HEK293 (cell line): ENCODE data around the gene HLA-DMA.

Source experiments
- KLF7 ChIP-seq: fragments of 450-650 bp; formaldehyde crosslinking; IDR thresholded peaks from 2 replicates; pipeline ENCODE4 v1.5.1; 2016; ENCODE audit warnings: missing biosample characterization, missing genetic modification characterization, borderline replicate concordance
- MYNN ChIP-seq: fragments of 450-650 bp; formaldehyde crosslinking; IDR thresholded peaks from 2 replicates; pipeline ENCODE4 v1.5.1; 2016; ENCODE audit warnings: missing biosample characterization, missing genetic modification characterization, borderline replicate concordance
- SCRT1 ChIP-seq: fragments of 450-650 bp; formaldehyde crosslinking; IDR thresholded peaks from 2 replicates; pipeline ENCODE4 v1.5.1; 2016; ENCODE audit warnings: missing biosample characterization, missing genetic modification characterization, borderline replicate concordance
- TCF7L2 ChIP-seq: IDR thresholded peaks from 2 replicates; pipeline ENCODE4 v1.6.1; 2011; ENCODE audit warnings: low read depth, mild to moderate bottlenecking, inconsistent platforms, low read length, moderate library complexity, borderline replicate concordance
- ZBTB11 ChIP-seq: fragments of 450-650 bp; formaldehyde crosslinking; conservative IDR thresholded peaks from 2 replicates; pipeline ENCODE4 v1.5.1; 2016; ENCODE audit warnings: low read depth, missing biosample characterization, missing genetic modification characterization
- ZBTB7A ChIP-seq: fragments of 450-650 bp; formaldehyde crosslinking; IDR thresholded peaks from 2 replicates; pipeline ENCODE4 v1.5.1; 2016; ENCODE audit warnings: low read depth, missing biosample characterization, missing genetic modification characterization
- ZNF138 ChIP-seq: fragments of 450-650 bp; formaldehyde crosslinking; IDR thresholded peaks from 2 replicates; pipeline ENCODE4 v1.5.1; 2016; ENCODE audit warnings: missing biosample characterization, missing genetic modification characterization, borderline replicate concordance
- ZNF146 ChIP-seq: fragments of 450-650 bp; formaldehyde crosslinking; IDR thresholded peaks from 2 replicates; pipeline ENCODE4 v1.5.1; 2016; ENCODE audit warnings: missing biosample characterization, missing genetic modification characterization
- ZNF174 ChIP-seq: fragments of 450-650 bp; formaldehyde crosslinking; IDR thresholded peaks from 2 replicates; pipeline ENCODE4 v1.5.0; 2017; ENCODE audit warnings: missing biosample characterization, mild to moderate bottlenecking, missing genetic modification characterization
- ZNF24 ChIP-seq: fragments of 450-650 bp; formaldehyde crosslinking; IDR thresholded peaks from 2 replicates; pipeline ENCODE4 v1.5.1; 2016; ENCODE audit warnings: missing biosample characterization, missing genetic modification characterization
- ZNF302 ChIP-seq: fragments of 450-650 bp; formaldehyde crosslinking; IDR thresholded peaks from 2 replicates; pipeline ENCODE4 v1.5.1; 2016; ENCODE audit warnings: missing biosample characterization, missing genetic modification characterization, low read depth
- ZNF37A ChIP-seq: fragments of 450-650 bp; IDR thresholded peaks from 2 replicates; pipeline ENCODE4 v1.5.1; 2018; ENCODE audit warnings: missing biosample characterization, missing genetic modification characterization
- ZNF473 ChIP-seq: fragments of 450-650 bp; formaldehyde crosslinking; IDR thresholded peaks from 2 replicates; pipeline ENCODE4 v1.5.1; 2017; ENCODE audit warnings: missing biosample characterization, missing genetic modification characterization
- ZNF529 ChIP-seq: fragments of 450-650 bp; formaldehyde crosslinking; IDR thresholded peaks from 2 replicates; pipeline ENCODE4 v1.5.1; 2017; ENCODE audit warnings: missing genetic modification characterization, missing biosample characterization; ENCODE audit not compliant: insufficient replicate concordance
- ZNF600 ChIP-seq: fragments of 450-650 bp; formaldehyde crosslinking; IDR thresholded peaks from 2 replicates; pipeline ENCODE4 v1.5.1; 2016; ENCODE audit warnings: missing biosample characterization, missing genetic modification characterization
- ZNF629 ChIP-seq: fragments of 450-650 bp; formaldehyde crosslinking; IDR thresholded peaks from 2 replicates; pipeline ENCODE4 v1.5.1; 2017; ENCODE audit warnings: missing biosample characterization, missing genetic modification characterization
- ZSCAN23 ChIP-seq: fragments of 450-650 bp; formaldehyde crosslinking; IDR thresholded peaks from 2 replicates; pipeline ENCODE4 v1.5.1; 2016; ENCODE audit warnings: missing biosample characterization, missing genetic modification characterization
- TF ChIP-seq, protein P1 (sequence below): fragments of 450-650 bp; formaldehyde crosslinking; IDR thresholded peaks from 2 replicates; pipeline ENCODE4 v1.5.1; 2016; ENCODE audit warnings: missing biosample characterization, missing genetic modification characterization
- TF ChIP-seq, protein P2 (sequence below): IDR thresholded peaks from 2 replicates; pipeline ENCODE4 v1.6.1; 2011; ENCODE audit warnings: mild to moderate bottlenecking, low read depth, low read length, borderline replicate concordance

The HLA-DMA gene

DNA sequence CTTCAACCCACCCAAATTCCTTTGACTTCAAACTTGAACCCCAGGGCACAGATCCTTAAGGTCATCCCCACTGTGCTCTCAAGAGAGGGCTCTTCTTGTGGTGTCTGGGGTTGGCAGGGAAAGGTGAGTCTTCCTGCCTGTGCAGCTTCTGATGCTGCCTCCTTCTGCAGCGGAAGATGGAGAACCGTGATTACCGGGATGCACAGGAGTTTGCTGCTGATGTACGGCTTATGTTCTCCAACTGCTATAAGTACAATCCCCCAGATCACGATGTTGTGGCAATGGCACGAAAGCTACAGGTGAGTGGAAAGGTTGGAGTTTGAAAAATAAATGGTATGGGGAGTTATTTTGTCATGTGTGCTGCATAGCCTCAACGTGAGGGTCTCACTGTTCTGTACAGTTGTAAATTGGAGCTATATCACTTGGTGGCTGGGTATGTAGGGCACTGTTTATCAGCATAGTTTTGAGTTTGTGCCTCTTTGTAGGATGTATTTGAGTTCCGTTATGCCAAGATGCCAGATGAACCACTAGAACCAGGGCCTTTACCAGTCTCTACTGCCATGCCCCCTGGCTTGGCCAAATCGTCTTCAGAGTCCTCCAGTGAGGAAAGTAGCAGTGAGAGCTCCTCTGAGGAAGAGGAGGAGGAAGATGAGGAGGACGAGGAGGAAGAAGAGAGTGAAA, 24.5 kb upstream of the HLA-DMA start (continued):
- TF ChIP-seq, protein P1, sequence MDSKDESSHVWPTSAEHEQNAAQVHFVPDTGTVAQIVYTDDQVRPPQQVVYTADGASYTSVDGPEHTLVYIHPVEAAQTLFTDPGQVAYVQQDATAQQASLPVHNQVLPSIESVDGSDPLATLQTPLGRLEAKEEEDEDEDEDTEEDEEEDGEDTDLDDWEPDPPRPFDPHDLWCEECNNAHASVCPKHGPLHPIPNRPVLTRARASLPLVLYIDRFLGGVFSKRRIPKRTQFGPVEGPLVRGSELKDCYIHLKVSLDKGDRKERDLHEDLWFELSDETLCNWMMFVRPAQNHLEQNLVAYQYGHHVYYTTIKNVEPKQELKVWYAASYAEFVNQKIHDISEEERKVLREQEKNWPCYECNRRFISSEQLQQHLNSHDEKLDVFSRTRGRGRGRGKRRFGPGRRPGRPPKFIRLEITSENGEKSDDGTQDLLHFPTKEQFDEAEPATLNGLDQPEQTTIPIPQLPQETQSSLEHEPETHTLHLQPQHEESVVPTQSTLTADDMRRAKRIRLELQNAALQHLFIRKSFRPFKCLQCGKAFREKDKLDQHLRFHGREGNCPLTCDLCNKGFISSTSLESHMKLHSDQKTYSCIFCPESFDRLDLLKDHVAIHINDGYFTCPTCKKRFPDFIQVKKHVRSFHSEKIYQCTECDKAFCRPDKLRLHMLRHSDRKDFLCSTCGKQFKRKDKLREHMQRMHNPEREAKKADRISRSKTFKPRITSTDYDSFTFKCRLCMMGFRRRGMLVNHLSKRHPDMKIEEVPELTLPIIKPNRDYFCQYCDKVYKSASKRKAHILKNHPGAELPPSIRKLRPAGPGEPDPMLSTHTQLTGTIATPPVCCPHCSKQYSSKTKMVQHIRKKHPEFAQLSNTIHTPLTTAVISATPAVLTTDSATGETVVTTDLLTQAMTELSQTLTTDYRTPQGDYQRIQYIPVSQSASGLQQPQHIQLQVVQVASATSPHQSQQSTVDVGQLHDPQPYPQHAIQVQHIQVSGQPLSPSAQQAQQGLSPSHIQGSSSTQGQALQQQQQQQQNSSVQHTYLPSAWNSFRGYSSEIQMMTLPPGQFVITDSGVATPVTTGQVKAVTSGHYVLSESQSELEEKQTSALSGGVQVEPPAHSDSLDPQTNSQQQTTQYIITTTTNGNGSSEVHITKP, result no peak
- TF ChIP-seq ZNF529 (tag by site-specific recombination) (no peak), ZNF37A (tag by site-specific recombination) (no peak), ZNF24 (tag by site-specific recombination) (no peak), KLF7 (tag by site-specific recombination) (no peak), ZNF629 (tag by site-specific recombination) (no peak), ZNF146 (tag by site-specific recombination) (peak; percentile 15; the same call in 1 of the 2 replicates), ZBTB11 (tag by site-specific recombination) (no peak), ZNF600 (tag by site-specific recombination) (0 out of 2 replicates have a peak, but pooled peaks have one; percentile 15), ZNF174 (tag by site-specific recombination) (no peak), ZNF302 (tag by site-specific recombination) (no peak), ZBTB7A (tag by site-specific recombination) (no peak), ZNF473 (tag by site-specific recombination) (no peak), MYNN (tag by site-specific recombination) (no peak), TCF7L2 (no peak), ZNF138 (no peak), SCRT1 (tag by site-specific recombination) (0 out of 2 replicates have a peak, but pooled peaks have one; percentile 18), ZSCAN23 (tag by site-specific recombination) (no peak)
- TF ChIP-seq, protein P2, sequence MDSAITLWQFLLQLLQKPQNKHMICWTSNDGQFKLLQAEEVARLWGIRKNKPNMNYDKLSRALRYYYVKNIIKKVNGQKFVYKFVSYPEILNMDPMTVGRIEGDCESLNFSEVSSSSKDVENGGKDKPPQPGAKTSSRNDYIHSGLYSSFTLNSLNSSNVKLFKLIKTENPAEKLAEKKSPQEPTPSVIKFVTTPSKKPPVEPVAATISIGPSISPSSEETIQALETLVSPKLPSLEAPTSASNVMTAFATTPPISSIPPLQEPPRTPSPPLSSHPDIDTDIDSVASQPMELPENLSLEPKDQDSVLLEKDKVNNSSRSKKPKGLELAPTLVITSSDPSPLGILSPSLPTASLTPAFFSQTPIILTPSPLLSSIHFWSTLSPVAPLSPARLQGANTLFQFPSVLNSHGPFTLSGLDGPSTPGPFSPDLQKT, result no peak
